HG02943 (cell line): ENCODE results near the gene SPATA21.
"Not testable (repeated sequence)": the region's sequence is repeated elsewhere in the genome, so short reads cannot be mapped to it uniquely, and the experiment has no call there.

Experiments used
- ATAC-seq: cut with Tn5 transposase; IDR thresholded peaks from one replicate; pipeline ENCODE4 v1.9.1; 2021; ENCODE audit warnings: mild to moderate bottlenecking, low read depth, moderate library complexity; ENCODE audit not compliant: unreplicated experiment

SPATA21 gene, protein sequence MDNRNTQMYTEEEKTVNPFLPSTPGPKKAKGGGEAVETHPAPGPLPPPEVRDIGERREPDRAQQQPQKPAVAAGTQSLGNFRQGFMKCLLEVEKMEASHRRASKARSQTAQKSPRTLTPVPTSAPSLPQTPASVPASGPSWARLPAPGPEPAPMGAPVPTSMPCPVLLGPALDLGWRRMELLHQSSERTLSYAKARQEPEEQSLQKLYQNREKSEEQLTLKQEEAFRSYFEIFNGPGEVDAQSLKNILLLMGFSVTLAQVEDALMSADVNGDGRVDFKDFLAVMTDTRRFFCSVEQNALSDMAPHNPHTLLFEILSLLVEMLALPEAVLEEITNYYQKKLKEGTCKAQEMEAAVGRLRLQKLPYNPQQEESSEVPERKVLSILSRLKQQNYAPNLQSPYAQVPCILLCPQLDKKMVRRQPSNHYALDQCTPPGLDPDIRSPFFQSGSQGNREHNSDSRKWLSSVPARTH

DNA sequence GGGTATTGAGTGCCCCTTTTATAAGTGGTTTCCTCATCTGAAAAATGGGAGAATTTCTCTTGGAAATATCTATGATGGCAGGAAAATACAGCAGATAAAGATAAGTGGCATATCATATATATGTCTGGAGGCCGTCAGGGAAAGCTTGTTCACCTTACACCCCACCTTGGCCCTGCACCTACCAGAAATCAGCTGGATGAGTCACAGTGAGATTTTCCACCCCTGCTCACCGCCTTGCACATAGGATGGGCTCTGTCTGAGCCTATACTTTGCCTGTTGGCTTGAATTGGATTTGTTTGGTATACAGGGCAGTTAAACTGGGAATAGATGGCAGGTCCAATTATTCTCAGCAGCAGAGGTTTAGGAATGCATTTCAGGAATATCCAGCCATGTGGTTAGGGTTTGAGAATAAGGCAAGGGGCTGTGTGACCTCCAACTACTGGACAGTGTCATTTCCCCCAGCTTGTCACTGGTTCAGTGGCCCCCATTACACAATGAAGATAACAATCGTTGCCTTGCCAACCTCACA lies at the start of gene SPATA21:
SPATA21 (minus strand) TSS at position 479 of the 529 bp plus-strand sequence. CDS start 6,053 bp downstream, outside the sequence.
- ATAC-seq: no peak

DNA sequence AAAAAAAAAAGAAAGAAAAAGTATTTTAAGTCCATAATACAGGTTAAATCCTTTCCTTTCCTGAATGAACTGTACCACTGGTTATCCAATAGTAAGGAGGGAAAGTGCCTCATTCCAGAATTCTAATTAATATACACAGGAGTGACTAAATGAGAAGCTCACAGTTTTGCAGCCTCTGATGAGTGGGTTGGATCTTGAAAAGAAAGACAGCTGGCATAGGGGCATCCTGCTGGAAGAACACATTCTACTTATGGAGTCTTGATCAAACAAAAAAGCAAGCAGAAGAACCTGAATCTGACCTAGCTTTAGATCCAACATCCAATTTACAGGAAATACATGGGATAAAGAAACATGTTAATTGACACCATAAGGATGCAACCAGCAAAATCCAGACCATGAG lies 49.8 kb upstream of the SPATA21 start:
- ATAC-seq: not testable (repeated sequence)

DNA sequence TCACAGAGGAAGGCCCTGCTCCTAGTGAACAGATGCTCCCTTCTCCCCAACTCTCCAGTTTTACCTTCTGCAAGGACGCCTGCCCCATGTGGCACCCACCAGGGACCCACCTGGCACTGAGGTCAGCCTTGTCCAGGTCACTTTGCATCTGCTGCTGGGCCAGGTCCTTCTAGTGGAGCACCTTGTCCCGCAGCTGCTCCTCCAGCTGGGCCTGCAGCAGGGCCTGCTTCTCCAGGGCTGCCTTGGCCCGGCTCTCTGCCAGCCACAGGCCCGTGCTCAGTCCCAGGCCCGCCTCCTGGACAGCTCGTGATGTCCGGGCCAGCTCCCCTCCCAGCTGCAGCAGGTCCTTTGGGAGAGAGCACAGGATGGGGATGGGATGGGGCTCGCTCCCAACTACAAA lies 49.1 kb upstream of the SPATA21 start:
- ATAC-seq: not testable (repeated sequence)

DNA sequence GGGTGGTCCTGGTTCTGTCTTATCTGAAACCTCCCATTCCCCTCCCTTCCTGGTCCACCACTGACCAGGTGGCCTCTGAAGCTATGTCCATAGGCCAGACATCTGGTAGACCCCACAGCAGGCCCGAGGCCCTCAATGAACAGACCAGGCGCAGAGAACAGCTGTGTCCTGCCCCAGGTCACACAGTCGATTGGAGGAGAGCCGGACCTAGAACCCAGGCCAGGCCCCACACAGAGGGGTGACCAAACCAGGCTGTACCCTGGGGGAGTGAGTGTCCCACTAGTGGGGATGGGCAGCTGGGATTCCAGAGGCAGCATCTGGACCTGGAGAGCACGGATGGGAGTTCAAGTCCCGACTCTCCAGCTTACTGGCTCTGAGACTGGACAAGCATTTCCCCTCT lies 47.7 kb upstream of the SPATA21 start:
- no peak for ATAC-seq

DNA sequence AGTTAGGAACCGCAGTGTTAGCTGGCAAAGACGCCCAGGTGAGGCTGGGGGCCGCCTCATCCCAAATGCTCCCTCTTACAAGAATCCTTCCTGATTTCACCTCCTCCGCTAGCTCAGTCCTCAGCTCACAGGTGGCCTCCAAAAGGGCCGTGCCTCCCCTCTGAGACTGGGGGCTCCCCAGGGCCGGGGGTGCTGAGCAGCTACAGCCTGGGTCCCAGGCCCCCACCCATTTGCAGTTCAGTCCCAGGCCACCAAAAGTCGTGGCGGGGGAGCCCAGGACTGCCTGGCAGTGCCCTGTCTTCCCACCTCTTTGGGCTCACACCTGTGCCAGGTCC lies 47.2 kb upstream of the SPATA21 start:
- ATAC-seq: no peak

DNA sequence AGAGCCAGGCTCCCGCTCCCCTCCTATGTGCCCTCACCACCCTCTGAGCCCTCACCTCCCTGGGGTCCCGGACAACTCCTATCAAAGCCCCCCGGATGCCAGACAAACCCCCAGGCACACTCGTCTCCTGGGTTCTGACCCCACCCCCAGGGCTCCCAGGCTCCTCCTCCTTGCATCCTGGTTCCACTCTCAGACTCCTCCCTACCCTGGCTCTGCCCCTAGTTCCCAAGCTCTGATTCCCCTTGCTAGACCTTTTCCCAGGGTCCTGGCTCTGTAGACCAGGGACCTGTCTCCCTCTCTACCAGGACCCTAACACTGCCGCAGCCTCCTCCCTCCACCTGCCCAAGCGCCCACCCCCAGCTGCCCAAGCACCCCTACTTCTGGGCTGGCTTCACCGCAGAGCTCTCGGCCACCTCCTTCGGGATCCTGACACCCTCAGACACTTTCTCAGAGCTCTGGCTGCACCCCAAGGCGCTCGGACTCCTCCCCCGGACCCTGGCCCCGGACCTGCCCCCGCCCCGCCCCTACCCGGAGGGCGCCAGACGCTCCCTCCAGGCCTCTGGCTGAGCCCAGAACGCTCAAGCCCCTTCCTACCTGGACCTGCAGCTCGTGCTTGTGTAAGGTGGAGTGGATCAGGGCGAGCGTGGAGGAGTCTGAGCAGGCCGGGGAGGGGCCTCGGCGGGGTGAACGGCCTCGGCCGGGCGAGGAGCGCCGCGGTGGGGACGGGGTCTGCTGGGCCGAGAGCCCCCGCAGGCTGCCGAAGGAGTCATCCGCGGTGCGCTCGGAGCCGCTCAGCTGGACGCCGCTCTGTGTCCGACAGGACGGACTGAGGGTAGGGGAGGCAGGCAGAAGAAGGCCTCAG lies 46.6 kb upstream of the SPATA21 start:
- ATAC-seq: not testable (repeated sequence)

DNA sequence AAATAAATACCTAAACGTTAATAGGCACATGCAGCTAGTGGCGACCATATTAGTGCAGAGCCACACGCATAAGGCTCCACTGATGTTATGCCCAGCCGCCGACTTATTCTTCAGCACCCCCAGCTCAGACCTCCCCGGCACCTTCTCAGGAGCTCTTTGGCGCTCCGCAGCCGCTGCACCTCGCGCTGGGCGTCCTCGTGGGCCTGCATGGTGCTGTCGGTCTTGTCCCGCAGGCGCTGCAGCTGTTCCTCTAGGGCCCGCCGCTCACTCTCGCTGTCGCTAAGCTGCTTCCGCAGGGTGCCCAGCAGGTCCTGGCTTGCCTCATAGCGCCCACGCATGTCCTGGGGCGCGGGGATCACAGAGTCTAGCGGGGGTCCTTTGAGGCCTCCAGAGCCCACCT lies 45.9 kb upstream of the SPATA21 start:
- ATAC-seq: not testable (repeated sequence)

DNA sequence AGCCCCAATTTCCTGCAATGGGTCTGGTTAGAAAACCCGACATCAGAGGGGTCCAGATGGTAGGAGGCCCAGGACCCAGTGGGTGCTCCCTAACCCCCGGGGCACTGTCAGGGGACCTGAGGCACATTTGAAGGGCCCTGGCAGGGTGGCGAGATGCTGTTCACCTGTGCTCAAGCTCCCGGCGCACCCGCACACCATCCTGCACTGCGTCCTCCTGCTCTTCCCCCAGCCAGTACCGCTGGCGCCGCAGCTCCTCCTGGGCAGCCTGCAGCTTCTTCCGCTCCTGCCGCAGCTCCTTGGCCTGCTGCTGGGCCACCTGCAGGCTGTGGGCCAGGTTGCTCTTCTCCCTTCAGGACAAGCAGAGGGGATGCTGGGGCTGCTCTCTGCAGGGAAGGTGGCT lies 40.9 kb upstream of the SPATA21 start:
- no peak for ATAC-seq

DNA sequence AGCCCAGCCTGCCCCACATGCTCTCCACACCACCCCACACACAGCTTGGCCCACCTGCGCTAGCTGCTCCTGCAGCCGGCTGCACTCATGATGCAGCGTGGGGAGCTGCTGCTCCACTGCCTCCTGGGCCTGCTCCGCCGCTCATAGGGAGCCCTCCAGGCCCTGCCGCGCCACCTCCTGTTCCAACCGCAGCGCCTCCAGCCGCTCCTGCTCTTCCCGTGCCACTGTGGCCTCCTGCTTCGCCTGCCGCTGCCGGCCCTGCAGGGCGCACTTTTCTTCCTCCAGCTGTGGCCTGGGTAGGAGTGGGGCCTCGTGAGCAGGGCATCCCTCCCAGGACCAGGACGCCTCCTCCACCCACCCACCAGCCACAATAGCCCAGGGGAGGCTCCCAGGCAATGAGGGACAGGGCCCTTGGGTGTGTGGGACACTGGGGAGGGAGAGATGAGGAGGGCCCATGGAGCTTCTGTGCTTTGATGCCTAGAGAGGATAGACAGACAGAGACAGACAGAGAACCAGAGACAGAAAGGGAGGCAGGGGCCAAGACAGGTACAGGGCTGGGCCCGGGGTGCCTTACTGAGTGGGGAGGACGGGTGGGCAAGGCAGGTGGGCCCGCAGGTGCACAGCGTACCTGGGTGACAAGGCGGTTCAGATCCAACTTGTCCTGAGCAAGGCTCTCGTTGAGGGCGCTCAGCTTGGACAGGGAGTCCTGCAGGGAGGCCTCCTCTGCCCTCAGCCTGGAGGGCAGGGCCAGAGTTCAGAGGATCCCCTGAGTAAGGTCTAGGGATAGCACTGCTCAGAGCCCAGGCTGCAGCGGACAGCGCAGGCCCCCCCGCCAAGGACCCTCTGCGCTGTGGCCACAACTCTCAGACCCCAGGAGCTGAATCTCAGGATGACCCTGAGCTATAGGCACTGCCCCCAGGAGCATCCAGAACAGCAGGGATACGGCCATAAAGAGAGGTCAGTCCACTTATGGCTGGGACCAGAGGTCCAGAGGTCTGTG lies 38.8 kb upstream of the SPATA21 start:
- ATAC-seq: not testable (repeated sequence)

DNA sequence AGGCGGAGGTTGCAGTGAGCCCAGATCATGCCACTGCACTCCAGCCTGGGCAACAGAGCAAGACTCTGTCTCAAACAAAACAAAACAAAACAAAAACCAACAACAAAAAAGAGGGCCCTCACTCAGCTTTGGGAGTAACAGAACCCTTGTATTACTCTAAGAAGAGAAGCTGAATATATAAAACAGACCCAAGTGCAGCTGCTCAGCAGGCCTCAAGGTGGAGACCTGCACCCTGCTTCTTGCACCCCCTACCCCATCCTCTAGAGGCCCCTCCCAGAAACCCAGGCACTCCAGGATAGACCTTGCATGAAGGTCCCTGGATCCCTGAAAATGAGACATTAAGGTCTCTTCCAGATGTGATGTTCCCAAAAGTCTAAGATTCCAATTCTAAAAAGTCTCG lies 37.7 kb upstream of the SPATA21 start:
- ATAC-seq: not testable (repeated sequence)

DNA sequence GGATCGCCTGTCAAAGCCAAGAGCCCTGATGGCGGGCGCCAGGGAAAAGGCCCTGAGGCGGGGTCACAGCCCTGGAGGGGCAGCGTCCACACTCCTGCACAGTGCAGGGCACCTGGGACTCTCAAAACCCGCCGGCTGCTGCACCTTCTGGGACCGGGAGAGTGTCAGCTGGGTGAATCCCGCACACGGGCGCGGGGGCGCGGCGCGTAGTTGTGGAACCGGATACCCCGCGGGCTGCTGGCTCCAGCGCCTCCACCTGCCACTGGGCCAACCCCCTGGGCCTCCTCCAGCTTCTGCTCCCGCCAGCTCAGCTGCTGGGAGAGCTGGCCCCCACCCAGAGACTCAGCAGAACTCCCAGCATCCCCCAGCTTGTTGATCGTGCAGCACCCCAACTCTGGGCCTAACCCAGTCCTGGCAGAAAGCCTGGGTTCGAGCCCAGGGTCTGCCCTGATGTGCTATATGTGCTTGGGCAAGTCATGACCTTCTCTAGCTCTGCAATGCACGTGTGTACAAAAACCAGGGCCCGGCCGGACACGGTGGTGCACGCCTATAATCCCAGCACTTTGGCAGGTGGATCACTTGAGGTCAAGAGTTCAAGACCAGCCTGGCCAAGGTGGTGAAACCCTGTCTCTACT lies 37.1 kb upstream of the SPATA21 start:
- ATAC-seq: no peak

DNA sequence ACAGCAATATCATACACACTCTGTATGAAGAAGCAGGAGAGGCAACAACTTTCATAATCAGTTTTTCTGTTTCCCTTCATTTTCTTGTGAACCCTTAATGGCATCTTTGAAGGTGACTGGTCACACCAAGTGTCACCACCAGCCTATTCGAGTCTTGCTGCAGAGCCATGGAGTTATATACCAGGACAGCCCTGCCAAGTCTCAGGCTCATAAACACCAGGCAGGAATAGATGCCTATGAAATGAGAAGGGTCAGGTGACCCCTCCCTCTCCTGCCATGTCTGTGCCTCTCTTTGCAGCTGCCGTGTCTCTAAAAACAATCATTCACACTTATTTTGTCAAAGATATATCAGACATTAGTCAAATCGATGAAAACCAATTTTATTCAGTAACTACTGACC lies 31.3 kb upstream of the SPATA21 start:
- ATAC-seq: no peak

DNA sequence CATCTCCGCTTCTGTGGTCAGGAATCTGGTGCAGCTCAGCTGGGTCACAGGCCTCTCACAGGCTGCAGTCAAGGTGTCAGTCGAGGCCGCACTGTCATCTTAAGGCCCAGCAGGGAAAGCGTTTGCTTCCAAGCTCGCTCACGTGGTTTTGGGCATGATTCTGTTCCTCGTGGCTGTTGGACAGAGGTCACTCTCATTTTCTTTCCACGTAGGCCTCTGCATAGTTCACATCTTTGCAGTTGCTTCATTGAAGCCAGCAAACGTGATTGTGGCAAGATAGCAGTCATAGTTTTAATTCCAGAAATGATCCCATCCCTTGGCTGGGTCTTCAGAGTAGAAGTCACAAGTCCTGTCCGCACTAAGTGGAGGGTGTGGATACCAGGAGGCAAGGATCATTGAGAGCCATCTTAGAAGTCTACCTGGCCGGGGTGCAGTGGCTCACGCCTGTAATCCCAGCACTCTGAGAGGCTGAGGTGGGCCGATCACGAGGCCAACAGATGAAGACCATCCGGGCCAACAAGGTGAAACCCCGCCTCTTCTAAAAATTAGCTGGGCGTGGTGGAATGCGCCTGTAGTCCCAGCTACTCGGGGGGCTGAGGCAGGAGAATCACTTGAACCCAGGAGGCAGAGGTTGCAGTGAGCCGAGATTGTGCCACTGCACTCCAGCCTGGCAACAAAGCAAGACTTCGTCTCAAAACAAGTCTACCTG lies 27.8 kb upstream of the SPATA21 start:
- no peak for ATAC-seq

DNA sequence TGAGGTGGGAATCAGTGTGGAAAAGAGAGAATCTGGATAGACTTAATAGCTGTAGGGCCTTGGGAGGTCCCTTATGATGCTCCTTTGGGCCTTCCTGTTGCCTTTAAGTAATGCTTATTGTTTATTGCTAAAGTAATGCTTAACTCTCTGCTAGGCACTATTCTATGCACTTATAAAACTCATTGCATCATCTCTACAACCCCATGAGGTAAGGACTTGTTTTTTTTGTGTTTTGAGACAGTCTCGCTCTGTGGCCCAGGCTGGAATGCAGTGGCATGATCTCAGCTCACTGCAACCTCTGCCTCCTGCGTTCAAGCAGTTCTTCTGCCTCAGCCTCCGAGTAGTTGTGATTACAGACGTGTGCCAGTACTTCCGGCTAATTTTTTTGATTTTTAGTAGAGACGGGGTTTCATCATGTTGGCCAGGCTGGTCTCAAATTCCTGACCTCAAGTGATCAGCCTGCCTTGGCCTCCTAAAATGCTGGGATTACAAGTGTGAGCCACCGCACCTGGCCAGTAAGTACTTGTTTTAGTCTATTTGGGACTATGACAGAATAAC lies 25.6 kb upstream of the SPATA21 start:
- no peak for ATAC-seq

DNA sequence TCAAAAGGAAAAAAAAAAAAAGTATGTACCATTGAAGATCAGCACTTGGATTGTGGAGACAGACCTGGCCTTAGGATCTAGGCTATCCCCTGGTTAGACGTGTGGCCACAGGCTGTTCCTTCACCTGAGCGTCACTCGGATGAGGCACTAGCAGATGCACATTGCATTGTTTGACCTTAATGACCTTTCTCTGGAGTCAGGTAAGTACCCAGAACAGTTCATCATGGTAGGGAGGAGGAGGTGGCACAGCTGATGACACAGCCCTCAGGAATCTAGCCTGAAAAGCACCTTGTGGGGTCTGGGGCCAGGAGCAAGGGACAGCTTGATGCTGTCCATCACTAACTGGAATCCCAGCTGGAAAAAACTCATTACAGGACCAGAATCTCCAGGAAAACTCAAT lies 24.5 kb upstream of the SPATA21 start:
- ATAC-seq: no peak

DNA sequence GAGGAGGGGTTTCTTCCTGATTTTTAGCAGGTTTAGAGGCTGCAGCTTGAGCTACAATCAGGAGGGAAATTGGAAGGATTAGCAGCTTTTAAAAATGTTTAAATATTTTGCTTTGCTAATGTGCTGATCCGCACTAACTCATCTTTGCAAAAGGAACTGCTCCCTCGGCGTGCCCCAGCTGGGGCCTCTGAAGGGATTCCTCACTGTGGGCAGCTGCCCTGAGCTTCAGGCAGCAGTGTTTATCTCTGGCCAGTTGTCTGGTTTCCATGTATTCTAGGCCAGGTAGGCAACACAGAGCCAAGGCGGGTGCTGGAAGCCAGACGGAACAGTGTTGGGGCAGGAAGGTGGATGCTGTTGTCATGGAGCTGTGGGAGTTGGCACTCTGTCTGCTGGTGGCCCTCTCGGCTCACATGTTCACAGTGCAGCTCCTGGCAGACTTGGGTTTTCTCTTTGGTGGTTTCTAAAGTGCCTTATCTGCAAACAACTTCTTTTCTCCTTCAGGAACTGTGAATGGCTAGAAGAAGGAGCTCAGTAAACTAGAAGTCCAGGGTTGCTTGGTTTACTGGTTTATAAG lies 22.2 kb upstream of the SPATA21 start:
- no peak for ATAC-seq

DNA sequence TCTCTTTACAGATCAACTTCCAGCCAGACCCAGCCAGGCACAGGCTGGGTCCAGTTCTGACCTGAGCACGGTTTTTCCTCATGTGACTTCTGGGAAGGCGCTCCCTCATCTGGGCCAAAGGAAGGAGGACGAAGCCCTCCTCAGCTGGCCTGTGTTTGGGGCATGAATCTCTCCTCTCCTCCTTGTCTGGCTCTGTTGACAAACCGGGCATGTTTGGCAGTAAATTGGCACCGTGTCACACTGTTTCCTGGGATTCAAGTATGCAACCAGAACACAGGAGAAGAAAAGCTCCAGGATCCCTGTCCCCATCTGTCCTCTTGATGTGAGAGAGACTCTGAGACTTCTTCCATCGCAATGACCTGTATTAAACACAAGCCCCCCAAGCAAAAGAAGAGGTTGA lies 21.6 kb upstream of the SPATA21 start:
- ATAC-seq: no peak

DNA sequence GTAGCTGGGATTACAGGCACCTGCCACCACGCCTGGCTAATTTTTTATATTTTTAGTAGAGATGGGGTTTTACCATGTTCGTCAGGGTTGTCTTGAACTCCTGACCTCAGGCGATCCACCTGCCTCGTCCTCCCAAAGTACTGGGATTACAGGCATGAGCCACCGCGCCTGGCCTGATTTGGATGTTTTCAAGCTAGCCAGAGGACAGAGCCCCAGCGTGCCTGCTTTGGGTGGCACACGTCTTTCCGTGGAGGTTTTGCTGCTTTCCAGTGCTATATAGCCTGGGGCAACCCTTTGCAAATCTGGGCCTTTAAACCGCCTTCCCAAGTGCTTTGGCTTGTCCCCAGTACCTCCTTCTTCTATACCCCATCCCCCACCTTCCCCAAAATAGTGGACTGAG lies 18.9 kb upstream of the SPATA21 start:
- ATAC-seq: not testable (repeated sequence)
